HepG2 (cell line): ENCODE data around the gene MYOZ3. TPM values are rescaled to one million over a fixed set of nuclear protein-coding genes. Genes with fewer than 3 reads are reported as not detected.
A peak's percentile ranks its signal among the peaks of the same experiment; 100 is the strongest.

Experiments
- ATAC-seq: fragments of 200-7000 bp; cut with Tn5 transposase; 3 replicates; pipeline ENCODE4 v1.9.1; 2020; ENCODE audit warnings: mild to moderate bottlenecking, moderate library complexity
- BruUV-seq: library from RNA; stranded (reverse); fragments of 400-500 nt; replicated peaks from 2 replicates; lab custom pipeline; 2021; lab: Mats Ljungman, UMichigan
- CTCF ChIA-PET: fragments of 300-600 bp; formaldehyde crosslinking; extraction: SDS; loops from one replicate; lab custom pipeline; 2021; ENCODE audit warnings: low total read pairs, inconsistent platforms, low intra/inter-chr PET ratio; lab: Yijun Ruan, JAX
- POLR2A ChIA-PET: fragments of 350-600 bp; sonication (Branson Sonifier 250); formaldehyde crosslinking; loops from one replicate; lab custom pipeline; 2020; ENCODE audit warnings: antibody characterized with exemption, inconsistent platforms; lab: Yijun Ruan, JAX
- DNase-seq: peaks from one replicate; pipeline ENCODE4 v3.0.0-alpha.2; 2015; ENCODE audit warnings: low spot score
- FAIRE-seq: peaks from 3 replicates; lab custom pipeline; 2011; peaks lifted over from hg19 to GRCh38; lab: Jason Lieb, UNC
- H2AFZ ChIP-seq: one replicate; pipeline ENCODE4 v1.6.1; 2011; ENCODE audit warnings: low read length, inconsistent platforms
- H3K27ac ChIP-seq: fragments of 300-600 bp; 3 replicates; pipeline ENCODE4 v1.8.0; 2011; ENCODE audit warnings: mixed run types, mild to moderate bottlenecking, mixed read lengths, low read length, inconsistent platforms; ENCODE audit not compliant: insufficient read depth; ENCODE audit errors: extremely low read length
- H3K27me3 ChIP-seq, 2 experiments: fragments of 200-600 bp in 1 of 2; 2 replicates in 1 of 2; 3 replicates in 1 of 2; pipeline versions ENCODE4 v1.6.0 to v1.8.0; 2011; ENCODE audit warnings: low read length in 2 of 2, mild to moderate bottlenecking in 2 of 2, moderate library complexity in 2 of 2, inconsistent platforms in 1 of 2; ENCODE audit not compliant: insufficient read depth in 2 of 2, control insufficient read depth in 1 of 2
- H3K36me3 ChIP-seq, 2 experiments: fragments of 200-600 bp in 1 of 2; replicated peaks in 1 of 2; 2 replicates in 1 of 2; 3 replicates in 1 of 2; pipeline versions ENCODE4 v1.5.1 to v1.8.0; 2011; ENCODE audit warnings: low read length in 2 of 2, inconsistent platforms in 1 of 2; ENCODE audit not compliant: insufficient read depth in 2 of 2, control insufficient read depth in 1 of 2
- H3K4me1 ChIP-seq: 2 replicates; pipeline ENCODE4 v1.5.1; 2012; ENCODE audit warnings: low read length, inconsistent platforms; ENCODE audit not compliant: insufficient read depth
- H3K4me2 ChIP-seq: 2 replicates; pipeline ENCODE4 v1.6.0; 2011; ENCODE audit warnings: low read depth, low read length, inconsistent platforms
- H3K4me3 ChIP-seq, 3 experiments: fragments of 200-600 bp in 1 of 3; sonication (generic), shearing (Covaris generic) in 1 of 3; replicated peaks in 1 of 3; 2 replicates each; pipeline ENCODE4 v1.5.1; 2011 to 2016; ENCODE audit warnings: low read length in 3 of 3, inconsistent platforms in 2 of 3, low read depth in 2 of 3, mild to moderate bottlenecking in 2 of 3, control low read depth in 1 of 3, mixed read lengths in 1 of 3; ENCODE audit not compliant: insufficient read depth in 1 of 3
- H3K79me2 ChIP-seq: one replicate; pipeline ENCODE4 v1.6.1; 2011; ENCODE audit warnings: low read length, inconsistent platforms; ENCODE audit not compliant: insufficient read depth
- H3K9ac ChIP-seq: 2 replicates; pipeline ENCODE4 v1.6.0; 2011; ENCODE audit warnings: mild to moderate bottlenecking, low read depth, low read length, inconsistent platforms; ENCODE audit not compliant: insufficient read depth
- H3K9me3 ChIP-seq: 2 replicates; pipeline ENCODE4 v1.5.1; 2012; ENCODE audit warnings: mild to moderate bottlenecking, low read length
- H4K20me1 ChIP-seq: 2 replicates; pipeline ENCODE4 v1.6.0; 2011; ENCODE audit warnings: inconsistent platforms, mild to moderate bottlenecking, low read length, moderate library complexity; ENCODE audit not compliant: insufficient read depth
- ATF7-NPFF ChIP-seq: sonication (generic); formaldehyde crosslinking; IDR thresholded peaks from 2 replicates; pipeline ENCODE4 v1.8.1; 2023; ENCODE audit warnings: mild to moderate bottlenecking, low read depth, missing genetic modification reagents, moderate library complexity
- GATAD1 ChIP-seq: IDR thresholded peaks from 2 replicates; pipeline ENCODE4 v1.6.1; 2016; ENCODE audit warnings: missing genetic modification reagents, missing compliant biosample characterization
- MTA3 ChIP-seq: sonication (generic); formaldehyde crosslinking; IDR thresholded peaks from 2 replicates; pipeline ENCODE4 v1.4.0; 2020; ENCODE audit warnings: missing genetic modification reagents
- RELA ChIP-seq: sonication (generic); formaldehyde crosslinking; IDR thresholded peaks from 2 replicates; pipeline ENCODE4 v1.4.0; 2020; ENCODE audit warnings: missing genetic modification reagents
- SSRP1 ChIP-seq: IDR thresholded peaks from 2 replicates; pipeline ENCODE4 v1.6.1; 2016; ENCODE audit warnings: control low read depth
- ZNF282 ChIP-seq: fragments of 450-650 bp; IDR thresholded peaks from 2 replicates; pipeline ENCODE4 v1.6.1; 2018; ENCODE audit not compliant: partially characterized antibody
- ZNF629 ChIP-seq: sonication (generic); formaldehyde crosslinking; conservative IDR thresholded peaks from 2 replicates; pipeline ENCODE4 v1.5.0; 2020; ENCODE audit warnings: missing genetic modification reagents
- WGBS: methylation state at CpG from one replicate; pipeline ENCODE4 v1.1.6; 2017; ENCODE audit warnings: low lambda C conversion rate; 5-methylcytosine and 5-hydroxymethylcytosine counted together
- in situ Hi-C: cut with HindIII; loops from 2 replicates; pipeline ENCODE4 v1.10.0; 2017; ENCODE audit warnings: low pct_unique_long_range_greater_than_20kb; ENCODE audit not compliant: extremely low pct_ligation_motif_present
- intact Hi-C: fragments of 100-400 bp; cut with micrococcal nuclease; formaldehyde crosslinking; loops from one replicate; pipeline ENCODE4 v1.10.0; 2022; ENCODE audit not compliant: unreplicated experiment
- polyA plus RNA-seq, 8 experiments: library from polyadenylated mRNA; depleted of rRNA in 3 of 8; stranded (reverse) in 7 of 8; unstranded in 1 of 8; fragments of >200 nt; fragmentation: Illumina TruSeq in 4 of 8; extraction: Trizol in 4 of 8; gene quantifications; 2 replicates each; pipeline versions ENCODE4 v1.2.1 to v1.2.3, GENCODE V29; 2011 to 2016; ENCODE audit warnings: low read depth in 4 of 8, missing spikeins in 1 of 8, mixed read lengths in 1 of 8; ENCODE audit not compliant: insufficient read depth in 1 of 8
- total RNA-seq, 5 experiments: library from RNA; depleted of rRNA; stranded (reverse); fragments of >200 nt; fragmentation: Illumina TruSeq; extraction: Trizol; gene quantifications; 2 replicates each; pipeline ENCODE4 v1.2.3, GENCODE V29; 2016; ENCODE audit warnings: low read depth in 1 of 5
- TF ChIP-seq, protein P1 (sequence below): sonication (generic); formaldehyde crosslinking; IDR thresholded peaks from 2 replicates; pipeline ENCODE4 v1.5.0; 2020; ENCODE audit warnings: missing genetic modification reagents

Gene MYOZ3
- total and polyA plus RNA-seq, 2 of the 13 experiments (the other 11 are each of a cell fraction or from before 2014, with no cell fraction given) = 0.05 TPM; not detected in 1

DNA sequence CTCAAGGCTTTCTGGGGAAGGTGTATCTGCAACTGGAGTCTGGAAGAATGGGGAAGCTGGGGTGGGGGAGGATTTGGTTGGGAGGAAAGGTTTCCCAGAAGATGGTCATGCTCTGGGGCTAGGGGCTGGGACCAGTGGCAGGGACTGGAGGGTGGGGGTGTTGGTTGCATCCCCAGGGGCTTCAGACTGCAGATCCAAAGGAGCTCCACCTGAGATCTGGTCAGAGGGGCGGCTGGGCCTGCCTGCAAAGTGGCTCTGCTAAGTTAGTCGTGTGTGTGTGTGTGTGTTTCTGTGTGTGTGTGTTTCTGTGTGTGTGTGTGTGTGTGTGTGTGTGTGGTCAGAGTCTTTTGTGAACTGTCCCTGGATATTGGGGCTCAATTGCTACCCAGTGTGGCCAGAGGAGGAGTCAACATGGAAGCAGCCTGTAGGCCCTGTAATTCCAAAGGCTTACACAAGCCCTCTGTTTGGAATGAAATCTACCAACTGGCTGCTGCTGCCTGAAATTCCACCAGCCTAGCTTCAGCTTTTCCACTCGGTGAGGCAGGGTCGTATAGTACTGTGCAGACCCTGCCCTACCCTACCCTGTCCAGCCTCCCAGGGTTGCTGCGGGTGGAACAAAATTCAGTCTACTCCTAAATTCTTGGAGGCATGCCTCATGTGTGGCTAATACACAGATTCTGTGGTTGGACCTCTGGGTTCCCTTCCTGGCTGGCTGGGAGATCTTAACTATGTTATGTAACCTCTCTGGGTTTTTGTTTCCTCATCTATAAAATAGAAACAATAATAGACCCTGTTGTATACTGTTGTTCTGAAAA, 33.1 kb upstream of the MYOZ3 start (continued):
- TF ChIP-seq SSRP1 (CRISPR knock-in tag) = no peak
- no peak for TF ChIP-seq ATF7-NPFF (CRISPR knock-in tag)
- no peak for TF ChIP-seq MTA3 (CRISPR knock-in tag)
- no peak for TF ChIP-seq GATAD1 (CRISPR knock-in tag)
- no peak for TF ChIP-seq ZNF282
- TF ChIP-seq, protein P1, sequence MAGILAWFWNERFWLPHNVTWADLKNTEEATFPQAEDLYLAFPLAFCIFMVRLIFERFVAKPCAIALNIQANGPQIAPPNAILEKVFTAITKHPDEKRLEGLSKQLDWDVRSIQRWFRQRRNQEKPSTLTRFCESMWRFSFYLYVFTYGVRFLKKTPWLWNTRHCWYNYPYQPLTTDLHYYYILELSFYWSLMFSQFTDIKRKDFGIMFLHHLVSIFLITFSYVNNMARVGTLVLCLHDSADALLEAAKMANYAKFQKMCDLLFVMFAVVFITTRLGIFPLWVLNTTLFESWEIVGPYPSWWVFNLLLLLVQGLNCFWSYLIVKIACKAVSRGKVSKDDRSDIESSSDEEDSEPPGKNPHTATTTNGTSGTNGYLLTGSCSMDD = no peak

DNA sequence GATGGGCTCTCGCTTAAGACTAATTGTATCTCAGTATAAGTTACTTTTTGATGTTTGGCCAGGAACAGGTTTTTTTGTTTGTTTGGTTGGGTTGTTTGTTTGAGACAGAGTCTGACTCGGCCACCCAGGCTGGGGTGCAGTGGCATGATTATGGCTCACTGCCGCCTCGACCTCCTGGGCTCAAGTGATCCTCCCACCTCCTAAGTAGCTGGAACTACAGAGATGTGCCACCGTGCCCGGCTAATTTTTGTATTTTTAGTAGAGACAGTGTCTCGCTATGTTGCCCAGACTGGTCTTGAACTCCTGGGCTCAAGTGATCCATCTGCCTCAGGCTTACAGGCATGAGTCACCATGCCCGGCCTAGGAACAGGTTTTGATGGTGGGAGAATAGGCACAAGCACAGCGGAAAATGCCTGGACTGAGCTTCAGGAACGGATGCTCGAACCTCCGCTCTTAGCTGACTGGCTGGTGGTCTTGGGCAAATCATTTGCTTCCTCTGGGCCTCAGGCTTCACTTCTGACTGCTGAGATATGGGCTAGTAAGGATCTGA, 32.0 kb upstream of the MYOZ3 start:
- H3K9me3 ChIP-seq = no peaks in the 10 kb centered on the region
- no peak for DNase-seq
- 54% methylated on average over 12 of the region's 12 CpGs for WGBS
- no peak overlapping the region for H3K4me3 ChIP-seq
- H3K27ac ChIP-seq = no peak overlapping the region
- peaks cover 18% of the 10 kb centered on the region for H3K4me1 ChIP-seq
- H3K36me3 ChIP-seq = no peaks in the 10 kb centered on the region
- FAIRE-seq = no peak
- BruUV-seq = no TSS peak
- H3K79me2 ChIP-seq = no peaks in the 10 kb centered on the region
- no peaks in the 10 kb centered on the region for H4K20me1 ChIP-seq
- no peak overlapping the region for H3K9ac ChIP-seq
- intact Hi-C loops = no loop called here
- POLR2A ChIA-PET = no interaction called here
- H3K27me3 ChIP-seq = peaks cover 4 to 28% of the 10 kb centered on the region in 2 experiments
- no peak overlapping the region for H3K4me2 ChIP-seq
- TF ChIP-seq ZNF629 (0 out of 2 replicates have a peak, but pooled peaks have one; percentile 9), RELA (CRISPR knock-in tag) (no peak)
- no peak overlapping the region for H2AFZ ChIP-seq
- no peak for ATAC-seq
- in situ Hi-C loops = no loop called here
- CTCF ChIA-PET = no interaction called here
